CD4-positive, alpha-beta T cell (primary cell): ENCODE results near the gene PGM5. TPM values are rescaled to one million over a fixed set of nuclear protein-coding genes. Genes with fewer than 3 reads are reported as not detected.

Experiments used
- ATAC-seq: fragments of 200-7000 bp; cut with Tn5 transposase; one replicate; pipeline ENCODE4 v1.10.0; 2022; ENCODE audit warnings: mild to moderate bottlenecking; ENCODE audit not compliant: poor library complexity
- CTCF ChIA-PET: fragments of 350-600 bp; sonication (Branson Sonifier 250); formaldehyde crosslinking; loops from one replicate; lab custom pipeline; 2021; ENCODE audit warnings: antibody characterized with exemption, inconsistent platforms; lab: Charles Lee
- POLR2A ChIA-PET: fragments of 350-600 bp; sonication (Branson Sonifier 250); formaldehyde crosslinking; loops from one replicate; lab custom pipeline; 2021; ENCODE audit warnings: antibody characterized with exemption, inconsistent platforms; lab: Charles Lee
- DNase-seq, 14 experiments: peaks; one replicate each; pipeline ENCODE4 v3.0.0-alpha.2; 2013 to 2020; ENCODE audit warnings: mixed read lengths in 2 of 14
- H3K27ac ChIP-seq, 2 donors: one replicate each; pipeline versions ENCODE4 v1.5.1 to v1.7.0; 2013; ENCODE audit warnings: low read length in 2 of 2, low read depth in 1 of 2, mild to moderate bottlenecking in 1 of 2
- H3K27me3 ChIP-seq, 2 experiments: 1 replicate in 1 of 2; 2 replicates in 1 of 2; pipeline versions ENCODE4 v1.6.1 to v1.7.0; 2013; ENCODE audit warnings: low read length in 2 of 2, control low read depth in 1 of 2, mild to moderate bottlenecking in 1 of 2, moderate library complexity in 1 of 2; ENCODE audit not compliant: insufficient read depth in 2 of 2, control insufficient read depth in 1 of 2
- H3K36me3 ChIP-seq: one replicate; pipeline ENCODE4 v1.6.1; 2013; ENCODE audit warnings: low read length, control low read depth; ENCODE audit not compliant: insufficient read depth
- H3K4me1 ChIP-seq: one replicate; pipeline ENCODE4 v1.6.1; 2013; ENCODE audit warnings: low read length, control low read depth; ENCODE audit not compliant: insufficient read depth
- H3K4me3 ChIP-seq: one replicate; pipeline ENCODE4 v1.5.1; 2013; ENCODE audit warnings: mild to moderate bottlenecking, low read length, moderate library complexity
- H3K9me3 ChIP-seq, 2 experiments: 1 replicate in 1 of 2; 2 replicates in 1 of 2; pipeline versions ENCODE4 v1.6.1 to v1.7.0; 2013; ENCODE audit warnings: low read length in 2 of 2, mild to moderate bottlenecking in 2 of 2, control low read depth in 1 of 2, moderate library complexity in 1 of 2; ENCODE audit not compliant: control insufficient read depth in 1 of 2, insufficient read depth in 1 of 2
- H3K27ac Mint-ChIP-seq: one replicate; pipeline ENCODE4 v1.8.0; 2020; ENCODE audit warnings: mixed read lengths
- H3K27me3 Mint-ChIP-seq: one replicate; pipeline ENCODE4 v1.8.0; 2021; ENCODE audit warnings: mixed read lengths
- H3K36me3 Mint-ChIP-seq: one replicate; pipeline ENCODE4 v1.8.0; 2021; ENCODE audit warnings: low read depth, mixed read lengths
- H3K4me1 Mint-ChIP-seq: one replicate; pipeline ENCODE4 v1.8.0; 2021; ENCODE audit warnings: low read depth, mixed read lengths
- H3K4me3 Mint-ChIP-seq: one replicate; pipeline ENCODE4 v1.8.0; 2020; ENCODE audit warnings: mild to moderate bottlenecking, mixed read lengths
- H3K9me3 Mint-ChIP-seq: one replicate; pipeline ENCODE4 v1.8.0; 2020; ENCODE audit warnings: mixed read lengths
- intact Hi-C, 2 experiments: fragments of 100-400 bp; cut with DNase I in 1 of 2; cut with micrococcal nuclease in 1 of 2; formaldehyde crosslinking; loops; one replicate each; pipeline versions ENCODE4 v1.15.1 to v1.9.0; 2023 to 2025; cut with DNase I, micrococcal nuclease
- total RNA-seq, 174 experiments: library from RNA in 2 of 174; stranded (reverse) in 2 of 174; gene quantifications; one replicate each; pipeline ENCODE4 v1.2.3 and lab custom pipeline; 2021 to 2026
- TF ChIP-seq, protein P1 (sequence below): fragments of 200-600 bp; IDR thresholded peaks from one replicate; pipeline ENCODE4 v1.8.0; 2022; ENCODE audit warnings: antibody characterized with exemption, mild to moderate bottlenecking

The PGM5 gene
- total RNA-seq, 2 experiments from 2014 or later: not detected

DNA sequence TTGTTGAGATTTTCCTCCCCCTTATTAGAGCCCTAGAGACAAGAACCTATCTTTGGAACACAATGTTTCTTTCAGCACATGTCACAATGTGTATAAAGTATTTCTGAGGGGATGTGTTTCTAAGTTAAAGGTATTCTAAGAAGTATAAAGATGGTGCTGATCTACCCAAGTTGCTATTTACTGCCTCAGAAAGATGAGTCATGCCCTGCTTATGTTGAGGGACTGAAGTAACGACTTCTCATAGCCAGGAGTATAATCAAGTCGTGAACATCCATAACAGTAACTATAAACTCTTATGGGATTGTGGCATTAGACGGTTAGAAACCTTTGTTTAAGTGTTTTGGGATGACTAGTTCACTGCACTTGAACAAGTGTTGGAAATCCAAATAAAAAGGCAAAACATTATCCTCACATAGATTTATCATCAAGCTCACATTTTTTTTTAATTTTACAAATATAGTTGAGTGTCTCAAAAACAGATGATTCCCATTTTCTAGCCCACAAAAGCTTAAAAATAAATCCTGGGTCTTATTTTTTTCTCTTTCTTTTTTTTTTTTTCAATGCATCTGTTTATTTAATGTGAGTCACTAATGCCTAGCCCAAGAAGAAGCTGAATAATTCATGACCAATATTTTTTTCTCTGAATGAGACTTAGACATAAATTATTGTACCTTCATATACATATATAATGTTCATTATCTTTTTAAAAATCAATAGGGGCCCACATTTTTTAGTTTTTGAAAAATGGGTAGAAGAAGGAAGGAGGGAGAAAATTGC lies 196.5 kb downstream of the PGM5 start:
- ATAC-seq (no peak), DNase-seq (no peak)
- TF ChIP-seq, protein P1, sequence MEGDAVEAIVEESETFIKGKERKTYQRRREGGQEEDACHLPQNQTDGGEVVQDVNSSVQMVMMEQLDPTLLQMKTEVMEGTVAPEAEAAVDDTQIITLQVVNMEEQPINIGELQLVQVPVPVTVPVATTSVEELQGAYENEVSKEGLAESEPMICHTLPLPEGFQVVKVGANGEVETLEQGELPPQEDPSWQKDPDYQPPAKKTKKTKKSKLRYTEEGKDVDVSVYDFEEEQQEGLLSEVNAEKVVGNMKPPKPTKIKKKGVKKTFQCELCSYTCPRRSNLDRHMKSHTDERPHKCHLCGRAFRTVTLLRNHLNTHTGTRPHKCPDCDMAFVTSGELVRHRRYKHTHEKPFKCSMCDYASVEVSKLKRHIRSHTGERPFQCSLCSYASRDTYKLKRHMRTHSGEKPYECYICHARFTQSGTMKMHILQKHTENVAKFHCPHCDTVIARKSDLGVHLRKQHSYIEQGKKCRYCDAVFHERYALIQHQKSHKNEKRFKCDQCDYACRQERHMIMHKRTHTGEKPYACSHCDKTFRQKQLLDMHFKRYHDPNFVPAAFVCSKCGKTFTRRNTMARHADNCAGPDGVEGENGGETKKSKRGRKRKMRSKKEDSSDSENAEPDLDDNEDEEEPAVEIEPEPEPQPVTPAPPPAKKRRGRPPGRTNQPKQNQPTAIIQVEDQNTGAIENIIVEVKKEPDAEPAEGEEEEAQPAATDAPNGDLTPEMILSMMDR: no peak
- intact Hi-C loops: no loop called here
- ChIA-PET CTCF (no interaction called here), POLR2A (no interaction called here)
- H3K9me3 Mint-ChIP-seq: no peaks in the 10 kb centered on the region
- no peak overlapping the region for H3K27ac Mint-ChIP-seq
- Histone ChIP-seq H3K4me1 (no peaks in the 10 kb centered on the region), H3K27me3 (no peaks in the 10 kb centered on the region), H3K36me3 (no peaks in the 10 kb centered on the region), H3K27ac (no peak overlapping the region), H3K9me3 (no peaks in the 10 kb centered on the region), H3K4me3 (no peak overlapping the region)
- H3K4me1 Mint-ChIP-seq: no peaks in the 10 kb centered on the region
- H3K4me3 Mint-ChIP-seq: no peak overlapping the region
- no peaks in the 10 kb centered on the region for H3K36me3 Mint-ChIP-seq
- peaks cover 21% of the 10 kb centered on the region for H3K27me3 Mint-ChIP-seq

DNA sequence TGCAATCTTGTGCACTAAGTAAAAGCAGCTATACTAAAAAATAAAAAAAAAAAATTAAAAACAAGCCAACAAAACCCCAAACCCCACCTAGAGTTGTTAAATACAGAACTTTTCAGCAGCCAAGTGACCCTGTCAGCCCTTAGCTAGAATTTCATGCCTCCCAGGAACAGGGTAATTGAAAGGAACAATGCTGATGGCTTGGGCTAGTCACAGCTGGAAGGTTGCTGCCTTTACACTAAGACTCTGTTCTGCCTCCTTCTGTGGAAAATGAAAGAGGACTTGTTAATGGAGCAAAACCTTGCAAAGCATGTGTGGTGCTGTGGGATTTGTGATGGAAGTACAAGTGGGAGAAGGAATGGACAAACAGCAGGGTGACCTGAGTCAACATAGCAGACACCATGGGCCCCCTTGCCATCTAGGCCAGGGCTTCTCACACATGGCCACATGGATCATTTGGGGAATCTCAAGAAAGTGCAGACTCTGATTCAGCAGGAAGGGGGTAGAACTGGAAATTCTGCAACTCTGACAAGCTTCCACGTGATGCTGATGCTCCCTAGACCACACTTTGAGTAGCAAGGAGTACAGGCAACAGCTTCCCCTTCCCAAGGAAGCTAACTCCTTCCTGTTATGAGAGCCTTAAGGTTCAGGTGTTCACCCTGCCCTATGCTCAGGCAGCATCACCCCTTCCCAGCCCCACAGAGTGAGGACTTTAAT lies 199.2 kb downstream of the PGM5 start:
- Histone ChIP-seq H3K36me3 (no peaks in the 10 kb centered on the region), H3K27ac (no peak overlapping the region), H3K4me1 (peaks cover 11% of the 10 kb centered on the region), H3K27me3 (peaks cover under 1 to 3% of the 10 kb centered on the region in 2 experiments), H3K9me3 (no peaks in the 10 kb centered on the region), H3K4me3 (no peak overlapping the region)
- DNase-seq: peak in 2 of 14 experiments; percentile 23 to 48
- Mint-ChIP-seq H3K4me3 (no peak overlapping the region), H3K27me3 (peaks cover 26% of the 10 kb centered on the region), H3K4me1 (peaks cover 6% of the 10 kb centered on the region), H3K9me3 (no peaks in the 10 kb centered on the region), H3K27ac (no peak overlapping the region), H3K36me3 (no peaks in the 10 kb centered on the region)
- TF ChIP-seq, protein P1: no peak
- ATAC-seq: no peak
- intact Hi-C loops: no loop called here
- ChIA-PET CTCF (no interaction called here), POLR2A (no interaction called here)

- DNase-seq (no peak), ATAC-seq (no peak)
- H3K27me3 Mint-ChIP-seq: peaks cover 46% of the 10 kb centered on the region
- no peak overlapping the region for H3K27ac Mint-ChIP-seq
- peaks cover 12% of the 10 kb centered on the region for H3K4me1 Mint-ChIP-seq
- POLR2A ChIA-PET: no interaction called here
- no peaks in the 10 kb centered on the region for H3K36me3 Mint-ChIP-seq
- TF ChIP-seq, protein P1: no peak
- Histone ChIP-seq H3K4me3 (no peak overlapping the region), H3K4me1 (peaks cover 12% of the 10 kb centered on the region), H3K27ac (no peak overlapping the region), H3K36me3 (no peaks in the 10 kb centered on the region), H3K27me3 (peaks cover 6 to 12% of the 10 kb centered on the region in 2 experiments), H3K9me3 (no peaks in the 10 kb centered on the region)
- no peak overlapping the region for H3K4me3 Mint-ChIP-seq
- no peaks in the 10 kb centered on the region for H3K9me3 Mint-ChIP-seq
- CTCF ChIA-PET: no interaction called here
- intact Hi-C loops: no loop called here
Measured at GRCh38 chr9:68558545-68558944, 202.1 kb downstream of the PGM5 start.
